Measurements from ENCODE around the gene DPEP3. TPM values are rescaled to one million over a fixed set of nuclear protein-coding genes. Genes with fewer than 3 reads are reported as not detected.
"Not testable (repeated sequence)": the region's sequence is repeated elsewhere in the genome, so short reads cannot be mapped to it uniquely, and the experiment has no call there.

Gene DPEP3
- total RNA-seq, 2 donors from 2014 or later: not detected

DNA sequence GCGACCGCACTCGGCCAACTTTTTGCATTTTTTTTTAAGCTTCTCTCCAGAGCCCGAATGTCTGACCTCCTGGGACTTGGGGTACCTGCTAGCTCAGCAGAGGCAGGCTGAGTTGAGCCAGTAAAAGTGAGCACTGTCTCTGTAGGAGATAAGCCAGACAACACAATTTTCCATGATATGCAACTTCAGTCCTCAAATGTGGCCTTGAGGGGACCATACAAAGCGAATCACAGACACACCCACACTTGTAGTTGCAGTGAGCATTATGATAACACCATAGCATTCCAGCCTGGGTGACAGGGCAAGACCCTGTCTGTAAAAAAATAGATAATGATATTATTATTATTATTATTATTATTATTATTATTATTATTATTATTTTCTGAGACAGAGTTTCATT, 16.4 kb upstream of the DPEP3 start:
- Histone ChIP-seq H3K4me3 (no peak overlapping the region), H3K9ac (ENCODE audit: low read depth in 2 of 2, low read length in 2 of 2) (no peak overlapping the region), H3K36me3 (no peaks in the 10 kb centered on the region), H3K9me3 (no peaks in the 10 kb centered on the region), H3K27ac (no peak overlapping the region), H3K4me1 (peaks cover 6% of the 10 kb centered on the region), H3K27me3 (no peaks in the 10 kb centered on the region)
- TF ChIP-seq, protein P1, sequence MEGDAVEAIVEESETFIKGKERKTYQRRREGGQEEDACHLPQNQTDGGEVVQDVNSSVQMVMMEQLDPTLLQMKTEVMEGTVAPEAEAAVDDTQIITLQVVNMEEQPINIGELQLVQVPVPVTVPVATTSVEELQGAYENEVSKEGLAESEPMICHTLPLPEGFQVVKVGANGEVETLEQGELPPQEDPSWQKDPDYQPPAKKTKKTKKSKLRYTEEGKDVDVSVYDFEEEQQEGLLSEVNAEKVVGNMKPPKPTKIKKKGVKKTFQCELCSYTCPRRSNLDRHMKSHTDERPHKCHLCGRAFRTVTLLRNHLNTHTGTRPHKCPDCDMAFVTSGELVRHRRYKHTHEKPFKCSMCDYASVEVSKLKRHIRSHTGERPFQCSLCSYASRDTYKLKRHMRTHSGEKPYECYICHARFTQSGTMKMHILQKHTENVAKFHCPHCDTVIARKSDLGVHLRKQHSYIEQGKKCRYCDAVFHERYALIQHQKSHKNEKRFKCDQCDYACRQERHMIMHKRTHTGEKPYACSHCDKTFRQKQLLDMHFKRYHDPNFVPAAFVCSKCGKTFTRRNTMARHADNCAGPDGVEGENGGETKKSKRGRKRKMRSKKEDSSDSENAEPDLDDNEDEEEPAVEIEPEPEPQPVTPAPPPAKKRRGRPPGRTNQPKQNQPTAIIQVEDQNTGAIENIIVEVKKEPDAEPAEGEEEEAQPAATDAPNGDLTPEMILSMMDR (IDR thresholded peaks at IDR 0.05): no peak
- no peak for DNase-seq
- intact Hi-C loops (cut with DNase I): loop anchor here (10.0 kb wide), 1 partner anchor 238 kb away; the partner anchor contains the start of gene ESRP2

DNA sequence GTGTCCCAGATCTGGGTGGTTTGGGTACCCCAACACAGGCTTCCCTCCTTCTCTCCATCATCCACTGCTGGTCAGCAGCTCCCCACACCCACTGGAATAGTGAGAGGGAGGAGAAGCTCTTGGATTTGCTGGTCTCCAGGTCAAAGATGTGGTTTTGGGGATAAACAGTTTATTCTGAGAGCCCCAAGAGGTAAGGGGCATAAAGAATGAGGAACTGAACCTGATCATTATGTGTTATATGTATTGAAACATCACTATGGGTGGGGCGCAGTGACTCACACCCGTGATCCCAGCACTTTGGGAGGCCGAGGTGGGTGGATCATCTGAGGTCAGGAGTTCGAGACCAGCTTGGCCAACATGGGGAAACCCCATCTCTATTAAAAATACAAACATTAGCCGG, 15.1 kb upstream of the DPEP3 start:
- H3K4me3 ChIP-seq: no peak overlapping the region
- no peaks in the 10 kb centered on the region for H3K9me3 ChIP-seq
- no peak overlapping the region for H3K9ac ChIP-seq (ENCODE audit: low read depth in 2 of 2, low read length in 2 of 2)
- intact Hi-C loops (cut with DNase I): loop anchor here (10.0 kb wide), 1 partner anchor 239 kb away; the partner anchor contains the start of gene ESRP2
- H3K27ac ChIP-seq: no peak overlapping the region
- H3K27me3 ChIP-seq: no peaks in the 10 kb centered on the region
- DNase-seq: no peak
- no peaks in the 10 kb centered on the region for H3K36me3 ChIP-seq
- peaks cover 6% of the 10 kb centered on the region for H3K4me1 ChIP-seq
- TF ChIP-seq, protein P1 (IDR thresholded peaks at IDR 0.05): no peak

DNA sequence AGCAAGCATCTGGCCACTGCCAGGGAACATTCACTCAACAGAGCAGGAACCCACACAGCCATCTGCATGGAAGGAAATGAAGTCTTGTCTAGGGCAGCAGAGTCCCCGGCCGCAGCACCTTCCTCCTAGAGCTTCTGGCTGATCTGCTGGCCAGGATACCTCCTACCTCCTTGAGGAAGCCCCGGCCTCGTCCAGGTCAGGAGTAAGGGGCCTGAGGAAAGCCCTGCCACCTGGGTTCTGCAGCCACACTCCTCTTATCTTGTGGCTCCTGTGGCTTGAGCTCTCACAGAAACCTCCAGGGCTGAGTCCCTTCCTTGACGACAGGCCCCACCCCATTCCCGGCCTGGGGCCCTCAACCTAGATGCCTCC, 13.7 kb upstream of the DPEP3 start:
- H3K36me3 ChIP-seq, DNase-seq, H3K4me3 ChIP-seq, H3K9me3 ChIP-seq, H3K4me1 ChIP-seq, H3K27me3 ChIP-seq: not testable (repeated sequence)
- intact Hi-C loops (cut with DNase I): loop anchor here (5.0 to 10.0 kb wide), 2 partner anchors 48 to 241 kb away; partner anchors contain the start of gene ESRP2
- peak overlapping the region in 1 of 2 donors; percentile 51 for H3K9ac ChIP-seq (ENCODE audit: low read depth in 2 of 2, low read length in 2 of 2)
- H3K27ac ChIP-seq: peak overlapping the region; percentile 30

DNA sequence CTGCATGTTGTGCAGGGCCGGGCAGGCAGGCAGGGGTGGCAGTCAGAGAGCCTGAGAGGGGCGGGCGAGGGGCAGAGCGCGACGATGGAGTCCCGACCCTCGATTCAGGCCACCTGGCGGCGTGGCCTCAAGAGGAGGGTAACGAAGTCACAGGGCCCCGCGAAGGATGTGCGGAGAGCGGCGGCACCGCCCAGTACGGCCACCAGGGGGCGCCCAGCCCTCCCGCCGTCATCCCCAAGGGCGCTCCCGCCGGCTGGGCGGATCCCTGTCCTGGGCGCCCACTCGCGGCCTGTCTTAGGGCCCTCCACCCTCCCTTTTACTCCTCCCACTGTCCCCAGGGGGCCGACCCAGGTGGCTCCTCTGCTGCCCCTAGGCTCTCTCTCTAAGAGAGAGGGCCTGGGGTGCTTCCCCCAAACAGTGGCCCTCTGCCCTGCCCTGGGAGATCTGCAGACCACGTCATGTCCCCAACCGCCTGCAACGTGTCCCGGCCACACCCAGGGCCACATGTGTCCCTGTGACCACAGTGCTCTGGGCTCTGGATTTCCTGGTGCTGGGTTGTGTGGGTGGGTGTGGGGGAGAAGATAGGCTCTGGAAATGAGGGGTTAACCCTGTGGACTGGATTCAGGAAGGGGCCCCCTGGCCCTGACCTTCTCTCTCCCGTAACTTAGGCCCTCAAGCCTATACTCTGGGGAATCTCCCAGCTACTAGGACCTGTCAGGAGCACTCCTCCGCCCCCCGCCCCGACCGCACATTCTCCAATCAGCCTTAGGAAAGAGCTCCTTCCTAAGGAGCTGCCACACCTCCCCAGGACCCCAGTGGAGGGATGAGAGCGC, 13.1 kb upstream of the DPEP3 start:
- intact Hi-C loops (cut with DNase I): loop anchor here (5.0 to 10.0 kb wide), 2 partner anchors 49 to 241 kb away; partner anchors contain the start of gene ESRP2
- Histone ChIP-seq H3K27me3 (no peaks in the 10 kb centered on the region), H3K27ac (peak overlapping the region; percentile 30), H3K9me3 (no peaks in the 10 kb centered on the region), H3K4me3 (peak overlapping the region; percentile 23), H3K9ac (ENCODE audit: low read depth in 2 of 2, low read length in 2 of 2) (peak overlapping the region; percentile 51 to 60), H3K36me3 (no peaks in the 10 kb centered on the region), H3K4me1 (peaks cover 6% of the 10 kb centered on the region)
- TF ChIP-seq, protein P1 (IDR thresholded peaks at IDR 0.05): peak; percentile 97
- peak; percentile 78 for DNase-seq

DNA sequence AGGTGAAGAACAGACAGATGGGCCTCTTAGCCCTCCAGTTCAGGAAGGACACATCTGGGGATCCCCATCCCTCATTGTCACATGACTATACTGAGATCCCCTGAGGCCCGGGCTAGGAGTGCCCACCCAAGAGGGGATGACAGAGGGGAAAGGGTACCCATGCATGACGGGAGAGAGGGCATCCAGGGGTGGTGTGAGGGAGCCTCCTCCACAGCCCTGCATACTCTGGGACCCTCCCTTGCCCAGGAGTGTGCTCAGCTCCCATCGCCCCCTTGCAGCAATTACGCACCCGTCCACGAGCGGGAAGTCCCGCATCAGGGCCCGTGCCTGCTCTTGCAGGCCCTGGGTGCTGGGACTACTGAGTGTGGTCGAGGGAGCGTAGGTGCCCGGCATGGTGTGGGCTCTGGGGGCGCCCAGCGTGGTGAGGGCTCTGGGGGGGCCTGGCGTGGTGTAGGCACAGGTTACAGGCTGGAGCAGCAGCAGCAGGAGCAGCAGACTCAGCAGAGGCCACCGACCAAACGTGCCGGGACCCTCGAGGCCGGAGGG, 12.4 kb upstream of the DPEP3 start:
- TF ChIP-seq, protein P1 (IDR thresholded peaks at IDR 0.05): no peak
- DNase-seq: no peak
- H3K4me1 ChIP-seq: peaks cover 6% of the 10 kb centered on the region
- H3K36me3 ChIP-seq: no peaks in the 10 kb centered on the region
- no peaks in the 10 kb centered on the region for H3K9me3 ChIP-seq
- no peak overlapping the region for H3K4me3 ChIP-seq
- no peaks in the 10 kb centered on the region for H3K27me3 ChIP-seq
- intact Hi-C loops (cut with DNase I): loop anchor here (5.0 to 10.0 kb wide), 2 partner anchors 50 to 242 kb away; partner anchors contain the start of gene ESRP2
- H3K27ac ChIP-seq: peak overlapping the region; percentile 30
- H3K9ac ChIP-seq (ENCODE audit: low read depth in 2 of 2, low read length in 2 of 2): peak overlapping the region in 1 of 2 donors; percentile 60

Measured in colonic mucosa (tissue), 4 donors.